GM15510 (cell line): ENCODE results near the gene TMEM8B.

Experiments used
- POLR2A ChIP-seq: IDR thresholded peaks from 3 replicates; pipeline ENCODE4 v1.6.1; 2011; ENCODE audit warnings: borderline replicate concordance; ENCODE audit not compliant: insufficient read length; ENCODE audit errors: extremely low read depth

The TMEM8B gene

GRCh38 chr9:35864695-35865255, 35.7 kb downstream of the TMEM8B start:
- no peak for TF ChIP-seq POLR2A

GRCh38 chr9:35867538-35867937, 38.5 kb downstream of the TMEM8B start:
- no peak for TF ChIP-seq POLR2A

- no peak for TF ChIP-seq POLR2A
Measured at GRCh38 chr9:35868933-35869332, 39.9 kb downstream of the TMEM8B start.

- TF ChIP-seq POLR2A = no peak
Measured at GRCh38 chr9:35869621-35870216, 40.7 kb downstream of the TMEM8B start.

- no peak for TF ChIP-seq POLR2A
Measured at GRCh38 chr9:35870351-35870923, 41.4 kb downstream of the TMEM8B start, which contains the start of gene OR13J1. Gene OR13J1 (minus strand): TSS chr9:35870401. CDS start chr9:35870401, 0 bp downstream.

GRCh38 chr9:35871545-35871944, 42.5 kb downstream of the TMEM8B start:
- no peak for TF ChIP-seq POLR2A

- TF ChIP-seq POLR2A = no peak
Measured at GRCh38 chr9:35872505-35872904, 43.5 kb downstream of the TMEM8B start.

- TF ChIP-seq POLR2A = no peak
Measured at GRCh38 chr9:35882263-35882848, 53.3 kb downstream of the TMEM8B start.

- TF ChIP-seq POLR2A = no peak
Measured at GRCh38 chr9:35882996-35883395, 54.0 kb downstream of the TMEM8B start.

- TF ChIP-seq POLR2A = no peak
Measured at GRCh38 chr9:35891646-35892045, 62.6 kb downstream of the TMEM8B start.

- TF ChIP-seq POLR2A = no peak
Measured at GRCh38 chr9:35892051-35892450, 63.0 kb downstream of the TMEM8B start.

- TF ChIP-seq POLR2A = no peak
Measured at GRCh38 chr9:35896570-35896969, 67.5 kb downstream of the TMEM8B start.

- TF ChIP-seq POLR2A = no peak
Measured at GRCh38 chr9:35898337-35898736, 69.3 kb downstream of the TMEM8B start.

- no peak for TF ChIP-seq POLR2A
Measured at GRCh38 chr9:35899021-35899420, 70.0 kb downstream of the TMEM8B start.

- TF ChIP-seq POLR2A = no peak
Measured at GRCh38 chr9:35903049-35903448, 74.0 kb downstream of the TMEM8B start.

- no peak for TF ChIP-seq POLR2A
Measured at GRCh38 chr9:35904338-35904737, 75.3 kb downstream of the TMEM8B start.
